Measurements from ENCODE around the gene MYO7B. TPM values are rescaled to one million over a fixed set of nuclear protein-coding genes. Genes with fewer than 3 reads are reported as not detected.
A peak's percentile ranks its signal among the peaks of the same experiment; 100 is the strongest.

The MYO7B gene
- total RNA-seq = under 1 TPM; 0.26 to 0.58 TPM
- under 1 TPM in 2 of 3 donors, not detected in 1; 0.21 to 0.42 TPM for polyA plus RNA-seq
- 0 to 0.39 (median 0.17) reads per million in 6 experiments for total RNA-seq

- POLR2A ChIA-PET = no interaction called here
- H3K4me3 Mint-ChIP-seq = no peak within 1 kb of the TSS
- H3K27me3 Mint-ChIP-seq = peaks cover 0 to 10% (median 3%) of the 10 kb centered on the region in 5 donors
- H3K27ac Mint-ChIP-seq = no peak within 1 kb of the TSS
- no peaks in the 10 kb centered on the region for H3K4me1 Mint-ChIP-seq
- ATAC-seq (no peak), DNase-seq (no peak)
- H3K36me3 Mint-ChIP-seq = no peaks in the 10 kb centered on the region
- no peaks in the 10 kb centered on the region for H3K9me3 Mint-ChIP-seq
Measured at GRCh38 chr2:127535422-127535901, at the start of gene MYO7B. Gene MYO7B (plus strand): TSS chr2:127535683. CDS start chr2:127559723, 24,040 bp downstream.

GRCh38 chr2:127485694-127486071 lies 49.8 kb upstream of the MYO7B start:
- Mint-ChIP-seq H3K27me3 (no peaks in the 10 kb centered on the region), H3K4me3 (peak overlapping the region in 9 of 10 donors; percentile 3 to 74 (median 55)), H3K27ac (peak overlapping the region; percentile 76 to 95 (median 84)), H3K4me1 (peaks cover 22 to 45% (median 36%) of the 10 kb centered on the region in 4 donors), H3K9me3 (no peaks in the 10 kb centered on the region), H3K36me3 (peaks cover 0 to 84% (median 23%) of the 10 kb centered on the region in 3 donors)
- DNase-seq (no peak), ATAC-seq (peak; percentile 44 to 63)
- POLR2A ChIA-PET = no interaction called here

GRCh38 chr2:127486247-127487058 lies 49.0 kb upstream of the MYO7B start:
- DNase-seq (no peak), ATAC-seq (no peak)
- H3K9me3 Mint-ChIP-seq = no peaks in the 10 kb centered on the region
- peak overlapping the region; percentile 76 to 95 (median 87) for H3K27ac Mint-ChIP-seq
- no peaks in the 10 kb centered on the region for H3K27me3 Mint-ChIP-seq
- H3K36me3 Mint-ChIP-seq = peaks cover 0 to 84% (median 21%) of the 10 kb centered on the region in 3 donors
- H3K4me1 Mint-ChIP-seq = peaks cover 22 to 45% (median 36%) of the 10 kb centered on the region in 4 donors
- POLR2A ChIA-PET = no interaction called here
- peak overlapping the region in 8 of 10 donors; percentile 11 to 74 (median 58) for H3K4me3 Mint-ChIP-seq

- no peak overlapping the region for H3K27ac Mint-ChIP-seq
- H3K4me3 Mint-ChIP-seq = no peak overlapping the region
- POLR2A ChIA-PET = no interaction called here
Measured at GRCh38 chr2:127490283-127490682, 45.2 kb upstream of the MYO7B start.

GRCh38 chr2:127498386-127498785 lies 37.1 kb upstream of the MYO7B start:
- no peak for ATAC-seq
- Mint-ChIP-seq H3K36me3 (peaks cover 20 to 92% (median 21%) of the 10 kb centered on the region in 3 donors), H3K4me1 (peaks cover 0 to 4% (median 0%) of the 10 kb centered on the region in 4 donors), H3K9me3 (no peaks in the 10 kb centered on the region), H3K27ac (peak overlapping the region in 6 of 10 donors; percentile 21 to 65 (median 38)), H3K4me3 (no peak overlapping the region), H3K27me3 (no peaks in the 10 kb centered on the region)
- POLR2A ChIA-PET = no interaction called here
- no peak for DNase-seq

More at GRCh38 chr2:127490283-127490682, 45.2 kb upstream of the MYO7B start:
- Mint-ChIP-seq H3K27me3 (no peaks in the 10 kb centered on the region), H3K4me1 (peaks cover 18 to 37% (median 29%) of the 10 kb centered on the region in 4 donors), H3K9me3 (no peaks in the 10 kb centered on the region), H3K36me3 (peaks cover 0 to 88% (median 24%) of the 10 kb centered on the region in 3 donors)
- DNase-seq = no peak
- no peak for ATAC-seq

GRCh38 chr2:127503491-127503890 lies 32.0 kb upstream of the MYO7B start:
- Mint-ChIP-seq H3K27me3 (no peaks in the 10 kb centered on the region), H3K36me3 (peaks cover 21 to 78% (median 27%) of the 10 kb centered on the region in 3 donors), H3K9me3 (no peaks in the 10 kb centered on the region), H3K4me1 (peaks cover 13 to 21% (median 16%) of the 10 kb centered on the region in 4 donors), H3K27ac (peak overlapping the region in 6 of 10 donors; percentile 8 to 56 (median 38)), H3K4me3 (no peak overlapping the region)
- POLR2A ChIA-PET = no interaction called here
- ATAC-seq (no peak), DNase-seq (no peak)

GRCh38 chr2:127504552-127505430 lies 30.7 kb upstream of the MYO7B start:
- Mint-ChIP-seq H3K4me3 (no peak overlapping the region), H3K27me3 (no peaks in the 10 kb centered on the region), H3K36me3 (peaks cover 21 to 73% (median 24%) of the 10 kb centered on the region in 3 donors), H3K4me1 (peaks cover 19 to 31% (median 27%) of the 10 kb centered on the region in 4 donors), H3K9me3 (no peaks in the 10 kb centered on the region), H3K27ac (peak overlapping the region in 7 of 10 donors; percentile 4 to 70 (median 57))
- ATAC-seq (no peak), DNase-seq (no peak)
- POLR2A ChIA-PET = no interaction called here

- POLR2A ChIA-PET = interaction anchor here (0.9 kb wide), 2 partner anchors 19 to 195 kb away, joined by 3 read pairs; no protein-coding TSS in a partner anchor
- DNase-seq (no peak), ATAC-seq (no peak)
- H3K36me3 Mint-ChIP-seq = peaks cover 11 to 69% (median 21%) of the 10 kb centered on the region in 3 donors
- no peak overlapping the region for H3K4me3 Mint-ChIP-seq
- no peaks in the 10 kb centered on the region for H3K9me3 Mint-ChIP-seq
- peak overlapping the region in 3 of 10 donors; percentile 11 to 33 (median 22) for H3K27ac Mint-ChIP-seq
- no peaks in the 10 kb centered on the region for H3K27me3 Mint-ChIP-seq
- H3K4me1 Mint-ChIP-seq = peaks cover 25 to 48% (median 44%) of the 10 kb centered on the region in 4 donors
Measured at GRCh38 chr2:127506510-127506909, 29.0 kb upstream of the MYO7B start.

GRCh38 chr2:127508023-127508630 lies 27.4 kb upstream of the MYO7B start:
- DNase-seq (no peak), ATAC-seq (no peak)
- Mint-ChIP-seq H3K4me1 (peaks cover 32 to 65% (median 60%) of the 10 kb centered on the region in 4 donors), H3K27ac (peak overlapping the region in 5 of 10 donors; percentile 4 to 76 (median 28)), H3K4me3 (peak overlapping the region in 2 of 10 donors; percentile 2 to 12), H3K27me3 (no peaks in the 10 kb centered on the region), H3K9me3 (no peaks in the 10 kb centered on the region), H3K36me3 (peaks cover 3 to 68% (median 7%) of the 10 kb centered on the region in 3 donors)
- POLR2A ChIA-PET = no interaction called here

- peaks cover 0 to 66% (median 6%) of the 10 kb centered on the region in 3 donors for H3K36me3 Mint-ChIP-seq
- H3K9me3 Mint-ChIP-seq = no peaks in the 10 kb centered on the region
- peak overlapping the region in 6 of 10 donors; percentile 4 to 79 (median 31) for H3K27ac Mint-ChIP-seq
- POLR2A ChIA-PET = no interaction called here
- peaks cover 29 to 69% (median 62%) of the 10 kb centered on the region in 4 donors for H3K4me1 Mint-ChIP-seq
- H3K4me3 Mint-ChIP-seq = peak overlapping the region in 3 of 10 donors; percentile 2 to 29 (median 8)
- no peaks in the 10 kb centered on the region for H3K27me3 Mint-ChIP-seq
- ATAC-seq = no peak
- no peak for DNase-seq
Measured at GRCh38 chr2:127508631-127509034, 26.9 kb upstream of the MYO7B start.

GRCh38 chr2:127510073-127510472 lies 25.4 kb upstream of the MYO7B start:
- ATAC-seq (no peak), DNase-seq (no peak)
- Mint-ChIP-seq H3K36me3 (peaks cover 0 to 63% (median 6%) of the 10 kb centered on the region in 3 donors), H3K4me3 (no peak overlapping the region), H3K27ac (peak overlapping the region in 3 of 10 donors; percentile 56 to 89 (median 74)), H3K9me3 (no peaks in the 10 kb centered on the region), H3K27me3 (no peaks in the 10 kb centered on the region), H3K4me1 (peaks cover 36 to 80% (median 72%) of the 10 kb centered on the region in 4 donors)
- POLR2A ChIA-PET = no interaction called here

Measured in naive thymus-derived CD8-positive, alpha-beta T cell (primary cell).